ENCODE measurements around the gene KLHL29.

GRCh38 chr2:23516520-23517256 is 131.7 kb downstream of the KLHL29 start:
- TF ChIP-seq FOXP2 (optimal IDR thresholded peaks at IDR 0.05; ENCODE audit: borderline replicate concordance, extremely low read depth, extremely low read length, insufficient read depth) (no peak), POLR2AphosphoS5 (IDR thresholded peaks at IDR 0.05; ENCODE audit: low read depth, low read length) (no peak), TAF1 (IDR thresholded peaks at IDR 0.05; ENCODE audit: borderline replicate concordance, insufficient read depth, low read length) (no peak)
